AG09319 (cell line): ENCODE results near the gene MOCS1.

ENCODE experiments used
- DNase-seq: peaks from one replicate; pipeline ENCODE4 v3.0.0-alpha.2; 2010; ENCODE audit warnings: low read depth; ENCODE audit errors: extremely low read depth
- TF ChIP-seq, protein P1 (sequence below): IDR thresholded peaks from 2 replicates; pipeline ENCODE4 v1.5.1; 2011; ENCODE audit warnings: low read depth, mild to moderate bottlenecking, inconsistent platforms, low read length, moderate library complexity

The MOCS1 gene

DNA sequence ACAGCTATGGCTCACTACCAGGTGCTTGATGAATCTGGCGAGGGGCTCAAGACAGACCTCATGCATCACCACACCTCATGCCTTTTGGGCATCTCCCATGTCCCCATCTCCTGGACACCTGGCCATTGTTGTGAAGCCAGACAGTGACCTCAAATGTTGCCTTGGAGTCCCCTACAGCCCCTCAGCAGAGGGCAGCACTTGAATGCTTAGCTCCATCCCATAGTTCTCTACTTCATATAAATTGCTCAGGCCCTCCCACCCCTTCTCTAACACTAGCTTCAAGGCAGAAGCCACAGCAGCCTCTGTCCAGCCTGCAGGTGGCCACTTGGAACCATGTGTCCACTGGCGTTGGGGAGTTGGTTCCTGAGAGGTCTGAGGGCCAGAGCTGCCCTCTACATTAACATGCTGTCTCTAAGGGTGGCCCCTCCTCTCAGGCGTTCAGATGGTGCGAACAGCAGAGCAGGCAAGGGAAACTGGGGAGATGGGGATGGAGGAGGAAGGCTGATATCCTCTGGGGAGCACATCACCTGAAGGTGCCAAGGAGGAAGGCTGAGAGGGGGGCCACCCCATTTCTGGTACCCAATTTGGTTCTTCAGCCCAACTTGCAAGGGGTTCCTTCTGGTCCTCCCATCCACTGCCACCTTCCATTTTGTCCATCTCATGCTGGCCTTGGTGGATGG is 31.3 kb downstream of the MOCS1 start:
- no peak for DNase-seq
- TF ChIP-seq, protein P1, sequence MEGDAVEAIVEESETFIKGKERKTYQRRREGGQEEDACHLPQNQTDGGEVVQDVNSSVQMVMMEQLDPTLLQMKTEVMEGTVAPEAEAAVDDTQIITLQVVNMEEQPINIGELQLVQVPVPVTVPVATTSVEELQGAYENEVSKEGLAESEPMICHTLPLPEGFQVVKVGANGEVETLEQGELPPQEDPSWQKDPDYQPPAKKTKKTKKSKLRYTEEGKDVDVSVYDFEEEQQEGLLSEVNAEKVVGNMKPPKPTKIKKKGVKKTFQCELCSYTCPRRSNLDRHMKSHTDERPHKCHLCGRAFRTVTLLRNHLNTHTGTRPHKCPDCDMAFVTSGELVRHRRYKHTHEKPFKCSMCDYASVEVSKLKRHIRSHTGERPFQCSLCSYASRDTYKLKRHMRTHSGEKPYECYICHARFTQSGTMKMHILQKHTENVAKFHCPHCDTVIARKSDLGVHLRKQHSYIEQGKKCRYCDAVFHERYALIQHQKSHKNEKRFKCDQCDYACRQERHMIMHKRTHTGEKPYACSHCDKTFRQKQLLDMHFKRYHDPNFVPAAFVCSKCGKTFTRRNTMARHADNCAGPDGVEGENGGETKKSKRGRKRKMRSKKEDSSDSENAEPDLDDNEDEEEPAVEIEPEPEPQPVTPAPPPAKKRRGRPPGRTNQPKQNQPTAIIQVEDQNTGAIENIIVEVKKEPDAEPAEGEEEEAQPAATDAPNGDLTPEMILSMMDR = no peak; the same call in 1 of the 2 replicates

DNA sequence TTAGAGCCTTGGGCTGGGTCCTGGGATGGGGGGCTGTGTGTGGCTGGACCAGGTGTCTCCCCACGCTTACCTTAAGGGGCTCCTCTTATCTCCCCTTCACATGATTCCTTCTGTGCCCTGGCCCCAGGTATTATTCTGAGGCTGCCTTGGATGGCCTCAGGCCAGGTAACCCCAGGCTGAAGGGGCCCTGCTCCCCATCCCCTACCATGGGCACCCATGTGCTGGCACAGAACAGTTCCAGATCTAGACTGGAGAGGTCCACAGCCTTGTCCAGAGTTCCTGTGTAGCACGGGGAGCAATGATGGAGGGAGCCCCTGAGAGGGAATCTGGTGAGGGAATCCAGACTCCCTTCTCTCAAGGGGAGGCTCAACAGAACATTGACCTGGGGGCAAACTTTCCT is 32.1 kb downstream of the MOCS1 start:
- TF ChIP-seq, protein P1 = no peak
- no peak for DNase-seq

DNA sequence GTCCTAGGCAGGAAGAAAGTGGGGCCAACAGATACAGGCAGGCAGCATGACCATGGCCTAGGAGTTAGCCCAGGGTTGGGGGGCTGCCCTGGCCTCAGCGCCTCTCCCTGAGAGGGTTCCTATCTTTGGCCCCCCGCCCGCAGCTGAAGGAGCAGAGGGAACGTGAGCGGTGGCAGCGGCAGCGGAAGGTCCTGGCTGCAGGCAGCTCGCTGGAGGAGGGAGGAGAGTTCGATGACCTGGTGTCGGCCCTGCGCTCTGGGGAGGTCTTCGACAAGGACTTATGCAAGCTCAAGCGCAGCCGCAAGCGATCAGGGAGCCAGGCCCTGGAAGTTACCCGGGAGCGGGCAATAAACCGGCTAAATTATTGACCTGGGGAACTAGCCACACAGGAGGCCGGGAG is 32.6 kb downstream of the MOCS1 start:
- TF ChIP-seq, protein P1 = no peak

DNA sequence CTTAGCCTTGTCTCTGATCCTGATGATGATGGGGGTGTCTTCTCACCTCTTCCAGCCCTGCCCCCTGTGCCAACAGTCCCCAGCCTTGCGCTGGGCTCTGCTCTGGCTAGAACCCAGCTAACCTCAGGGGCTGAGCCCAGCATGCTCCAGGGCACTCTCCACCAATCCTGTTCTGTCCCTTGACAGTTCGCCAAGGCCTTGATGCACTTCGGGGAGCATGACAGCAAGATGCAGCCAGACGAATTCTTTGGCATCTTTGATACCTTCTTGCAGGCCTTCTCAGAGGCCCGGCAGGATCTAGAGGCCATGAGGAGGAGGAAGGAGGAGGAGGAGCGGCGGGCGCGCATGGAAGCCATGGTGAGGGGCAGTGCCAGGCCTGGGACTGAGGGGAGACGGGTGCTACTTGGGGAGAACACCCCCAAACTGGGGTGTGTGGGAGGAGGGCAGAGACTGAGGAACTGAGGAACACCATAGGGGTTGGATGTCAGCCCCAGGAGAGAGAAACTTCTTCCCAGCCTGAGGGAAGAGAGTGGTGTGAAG is 33.1 kb downstream of the MOCS1 start:
- TF ChIP-seq, protein P1 = no peak
- DNase-seq = no peak

More for the DNA sequence above, 32.6 kb downstream of the MOCS1 start:
- no peak for DNase-seq

DNA sequence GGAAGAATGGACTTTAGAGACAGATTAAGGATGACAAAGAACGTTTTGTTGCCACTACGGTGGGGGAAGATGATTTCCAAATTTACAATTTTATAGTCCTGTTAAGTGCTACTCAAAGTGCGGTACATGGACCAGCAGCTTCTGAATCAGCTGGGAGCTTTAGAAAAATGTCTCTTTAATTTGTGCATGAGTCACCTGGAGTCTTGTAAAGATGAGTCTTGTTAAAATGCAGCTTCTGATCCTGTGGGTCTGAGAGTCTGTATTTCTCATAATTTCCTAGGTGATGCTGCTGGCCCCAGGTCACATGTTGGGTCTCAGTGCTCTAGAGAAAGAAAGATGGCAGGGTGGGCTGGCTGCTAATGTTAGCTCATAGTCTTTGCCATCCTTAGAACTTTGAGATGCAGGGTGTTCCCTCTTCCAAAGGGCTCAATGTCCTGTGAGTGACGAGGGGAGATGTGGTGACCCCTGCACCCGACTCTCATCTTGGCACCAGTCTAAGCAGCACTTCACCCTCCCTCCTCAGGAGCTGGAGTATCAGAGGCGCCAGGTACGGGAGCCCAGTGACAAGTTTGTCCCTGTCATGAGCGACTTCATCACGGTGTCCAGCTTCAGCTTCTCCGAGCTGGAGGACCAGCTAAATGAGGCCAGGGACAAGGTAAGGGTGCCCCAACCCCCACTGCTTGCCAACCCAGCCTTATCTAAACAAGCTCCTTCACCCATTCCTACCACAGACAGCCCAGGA is 34.5 kb downstream of the MOCS1 start:
- DNase-seq = no peak

DNA sequence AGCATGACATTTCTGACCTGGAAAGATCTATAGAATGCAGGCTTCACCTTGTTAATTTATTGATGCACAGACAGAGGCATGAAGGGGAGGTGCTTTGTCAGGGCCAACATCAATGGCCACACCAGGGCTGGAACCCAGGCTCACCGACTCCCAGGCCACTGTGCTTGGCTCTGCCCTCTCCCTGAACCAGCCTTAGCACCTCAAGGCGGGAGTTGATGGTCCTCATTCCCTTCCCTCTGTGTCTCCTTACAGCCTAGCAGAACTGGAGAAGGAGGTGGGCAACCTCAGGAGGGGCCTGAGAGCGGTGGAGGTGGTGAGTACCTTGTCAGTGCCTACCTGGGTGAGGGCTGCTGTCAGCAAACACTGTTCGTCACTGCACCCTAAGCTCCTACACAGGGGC is 35.6 kb downstream of the MOCS1 start:
- DNase-seq = no peak
- TF ChIP-seq, protein P1 = no peak

More for the DNA sequence above, 34.5 kb downstream of the MOCS1 start:
- TF ChIP-seq, protein P1 = no peak

DNA sequence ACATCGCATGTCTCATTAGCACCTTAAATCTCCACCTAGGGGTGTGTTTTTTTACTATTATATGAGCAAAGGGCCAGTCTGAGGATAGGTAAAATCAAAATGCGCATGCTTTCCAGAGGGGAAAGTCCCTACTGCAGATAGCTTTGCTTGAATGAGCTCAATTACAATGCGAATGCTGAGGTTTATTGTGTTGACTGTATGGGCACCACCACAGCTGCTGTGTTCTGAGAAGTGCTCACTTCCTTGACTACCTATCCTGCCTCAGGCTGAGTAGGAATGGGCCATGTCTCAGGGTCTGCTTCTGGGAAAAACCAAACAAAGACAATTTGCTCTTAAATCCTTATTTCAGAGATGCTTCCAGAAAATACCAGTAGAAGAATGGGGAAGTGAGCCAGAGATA is 36.6 kb downstream of the MOCS1 start:
- DNase-seq = no peak
- TF ChIP-seq, protein P1 = no peak
